GM23338 (cell line): ENCODE results near the gene NUP98. TPM values are rescaled to one million over a fixed set of nuclear protein-coding genes. Genes with fewer than 3 reads are reported as not detected.

Experiments
- ATAC-seq: fragments of 200-7000 bp; cut with Tn5 transposase; 3 replicates; pipeline ENCODE4 v1.9.1; 2020
- DNase-seq: peaks from one replicate; pipeline ENCODE4 v3.0.0-alpha.2; 2015; ENCODE audit warnings: low spot score
- H2AFZ ChIP-seq: fragments of 200-600 bp; sonication (generic); 2 replicates; pipeline ENCODE4 v1.8.0; 2016; ENCODE audit warnings: antibody characterized with exemption, mild to moderate bottlenecking, moderate library complexity
- H3F3A ChIP-seq: fragments of 200-600 bp; sonication (generic); replicated peaks from 2 replicates; pipeline ENCODE4 v1.8.0; 2017; ENCODE audit warnings: antibody characterized with exemption, mixed run types, low read depth
- H3K27ac ChIP-seq: fragments of 200-600 bp; sonication (generic); 2 replicates; pipeline ENCODE4 v1.6.1; 2016; ENCODE audit warnings: low read depth
- H3K27me3 ChIP-seq: fragments of 200-600 bp; sonication (generic); 2 replicates; pipeline ENCODE4 v1.8.0; 2016; ENCODE audit warnings: mild to moderate bottlenecking, mixed run types, moderate library complexity; ENCODE audit not compliant: insufficient read depth
- H3K36me3 ChIP-seq: fragments of 200-600 bp; sonication (generic); 2 replicates; pipeline ENCODE4 v1.8.0; 2016; ENCODE audit warnings: mild to moderate bottlenecking; ENCODE audit not compliant: insufficient read depth
- H3K4me1 ChIP-seq: fragments of 200-600 bp; sonication (generic); 2 replicates; pipeline ENCODE4 v1.8.0; 2016; ENCODE audit warnings: mild to moderate bottlenecking, moderate library complexity; ENCODE audit not compliant: insufficient read depth
- H3K4me2 ChIP-seq: fragments of 200-600 bp; sonication (generic); 2 replicates; pipeline ENCODE4 v1.7.1; 2017; ENCODE audit warnings: mixed run types
- H3K4me3 ChIP-seq: fragments of 200-600 bp; sonication (generic); 2 replicates; pipeline ENCODE4 v1.6.1; 2016; ENCODE audit warnings: mixed run types
- H3K79me2 ChIP-seq: fragments of 200-600 bp; sonication (generic); replicated peaks from 2 replicates; pipeline ENCODE4 v1.8.0; 2017; ENCODE audit warnings: mild to moderate bottlenecking; ENCODE audit not compliant: insufficient read depth
- H3K9me2 ChIP-seq: fragments of 200-600 bp; sonication (generic); 2 replicates; pipeline ENCODE4 v1.8.0; 2017; ENCODE audit not compliant: insufficient read depth
- H4K20me1 ChIP-seq: fragments of 200-600 bp; sonication (generic); replicated peaks from 2 replicates; pipeline ENCODE4 v1.8.0; 2017; ENCODE audit warnings: mild to moderate bottlenecking; ENCODE audit not compliant: insufficient read depth
- H3K27ac Mint-ChIP-seq: 2 replicates; pipeline ENCODE4 v1.8.0; 2020; ENCODE audit warnings: inconsistent platforms, mild to moderate bottlenecking, moderate library complexity, mixed read lengths
- H3K27me3 Mint-ChIP-seq: 3 replicates; pipeline ENCODE4 v1.8.0; 2022; ENCODE audit warnings: low read depth, mild to moderate bottlenecking, moderate library complexity, mixed read lengths, inconsistent platforms; ENCODE audit not compliant: insufficient read depth, poor library complexity
- H3K36me3 Mint-ChIP-seq: 3 replicates; pipeline ENCODE4 v1.8.0; 2021; ENCODE audit warnings: low read depth, mild to moderate bottlenecking, inconsistent platforms, moderate library complexity, mixed read lengths
- H3K4me1 Mint-ChIP-seq: 3 replicates; pipeline ENCODE4 v1.8.0; 2020; ENCODE audit warnings: mild to moderate bottlenecking, inconsistent platforms, mixed read lengths
- H3K4me3 Mint-ChIP-seq: 3 replicates; pipeline ENCODE4 v1.8.0; 2021; ENCODE audit warnings: moderate library complexity, mild to moderate bottlenecking, inconsistent platforms, mixed read lengths
- H3K9me3 Mint-ChIP-seq: 3 replicates; pipeline ENCODE4 v1.8.0; 2020; ENCODE audit warnings: moderate library complexity, mild to moderate bottlenecking, inconsistent platforms, mixed read lengths
- CREB1 ChIP-seq: fragments of 250-450 bp; sonication (Bioruptor Pico); IDR thresholded peaks from 2 replicates; pipeline ENCODE4 v1.5.0; 2020; ENCODE audit warnings: low read depth, mild to moderate bottlenecking, moderate library complexity
- CTCF ChIP-seq, 2 experiments: fragments of 200-600 bp in 1 of 2; sonication (generic) in 1 of 2; conservative IDR thresholded peaks; 2 replicates each; pipeline versions ENCODE4 v1.5.1 to v1.6.1; 2016 to 2017; ENCODE audit warnings: antibody characterized with exemption in 2 of 2, low read depth in 2 of 2, mild to moderate bottlenecking in 2 of 2, moderate library complexity in 1 of 2
- ETS1 ChIP-seq: IDR thresholded peaks from 2 replicates; pipeline ENCODE4 v1.6.1; 2016; ENCODE audit warnings: antibody characterized with exemption
- JUNB ChIP-seq: IDR thresholded peaks from one replicate; pipeline ENCODE4 v1.6.1; 2016; ENCODE audit warnings: antibody characterized with exemption; ENCODE audit not compliant: unreplicated experiment
- NANOG ChIP-seq: IDR thresholded peaks from 2 replicates; pipeline ENCODE4 v1.6.1; 2016; ENCODE audit warnings: antibody characterized with exemption, borderline replicate concordance
- POLR2AphosphoS5 ChIP-seq: IDR thresholded peaks from 2 replicates; pipeline ENCODE4 v1.6.1; 2016; ENCODE audit warnings: antibody characterized with exemption, low read depth
- STAT1 ChIP-seq: IDR thresholded peaks from one replicate; pipeline ENCODE4 v1.6.1; 2016; ENCODE audit warnings: antibody characterized with exemption; ENCODE audit not compliant: unreplicated experiment
- ZNF331 ChIP-seq: fragments of 250-450 bp; sonication (Bioruptor Pico); IDR thresholded peaks from 2 replicates; pipeline ENCODE4 v1.5.0; 2020; ENCODE audit warnings: low read depth, mild to moderate bottlenecking, moderate library complexity
- ZNF462 ChIP-seq: fragments of 250-450 bp; sonication (Bioruptor Pico); IDR thresholded peaks from 2 replicates; pipeline ENCODE4 v1.5.0; 2020; ENCODE audit warnings: mild to moderate bottlenecking, moderate library complexity
- polyA plus RNA-seq: library from polyadenylated mRNA; unstranded; fragments of >200 nt; fragmentation: Nextera tagmentation; extraction: Ambion mirVana; gene quantifications from 2 replicates; pipeline ENCODE4 v1.2.1, GENCODE V29; 2016
- total RNA-seq: library from RNA; depleted of rRNA; stranded (reverse); fragments of >200 nt; shearing (Covaris generic); gene quantifications from 2 replicates; pipeline ENCODE4 v1.2.3, GENCODE V29; 2014
- TF ChIP-seq, protein P1 (sequence below): IDR thresholded peaks from one replicate; pipeline ENCODE4 v1.6.1; 2018; ENCODE audit warnings: antibody characterized with exemption; ENCODE audit not compliant: unreplicated experiment

Gene NUP98
- total and polyA plus RNA-seq, 2 experiments from 2014 or later, result 23.9 to 174 TPM

- Histone ChIP-seq H3K27ac (no peak overlapping the region), H3K79me2 (peaks cover 38% of the 10 kb centered on the region), H3F3A (0 out of 2 replicates have a peak, but pooled peaks cover 3% of the 10 kb centered on the region), H3K4me1 (peaks cover 38% of the 10 kb centered on the region), H3K4me2 (no peak overlapping the region), H3K4me3 (no peak overlapping the region), H4K20me1 (peaks cover 35% of the 10 kb centered on the region), H3K36me3 (no peaks in the 10 kb centered on the region; the same call in 1 of the 2 replicates), H3K27me3 (no peaks in the 10 kb centered on the region), H2AFZ (no peak overlapping the region), H3K9me2 (no peaks in the 10 kb centered on the region)
- TF ChIP-seq NANOG (no peak), JUNB (no peak), ZNF462 (no peak), ZNF331 (CRISPR knock-in tag) (no peak), POLR2AphosphoS5 (no peak), STAT1 (no peak), CREB1 (no peak), ETS1 (no peak), CTCF (conservative IDR thresholded peaks at IDR 0.05; ENCODE audit: low read depth in 2 of 2) (no peak)
- TF ChIP-seq, protein P1, sequence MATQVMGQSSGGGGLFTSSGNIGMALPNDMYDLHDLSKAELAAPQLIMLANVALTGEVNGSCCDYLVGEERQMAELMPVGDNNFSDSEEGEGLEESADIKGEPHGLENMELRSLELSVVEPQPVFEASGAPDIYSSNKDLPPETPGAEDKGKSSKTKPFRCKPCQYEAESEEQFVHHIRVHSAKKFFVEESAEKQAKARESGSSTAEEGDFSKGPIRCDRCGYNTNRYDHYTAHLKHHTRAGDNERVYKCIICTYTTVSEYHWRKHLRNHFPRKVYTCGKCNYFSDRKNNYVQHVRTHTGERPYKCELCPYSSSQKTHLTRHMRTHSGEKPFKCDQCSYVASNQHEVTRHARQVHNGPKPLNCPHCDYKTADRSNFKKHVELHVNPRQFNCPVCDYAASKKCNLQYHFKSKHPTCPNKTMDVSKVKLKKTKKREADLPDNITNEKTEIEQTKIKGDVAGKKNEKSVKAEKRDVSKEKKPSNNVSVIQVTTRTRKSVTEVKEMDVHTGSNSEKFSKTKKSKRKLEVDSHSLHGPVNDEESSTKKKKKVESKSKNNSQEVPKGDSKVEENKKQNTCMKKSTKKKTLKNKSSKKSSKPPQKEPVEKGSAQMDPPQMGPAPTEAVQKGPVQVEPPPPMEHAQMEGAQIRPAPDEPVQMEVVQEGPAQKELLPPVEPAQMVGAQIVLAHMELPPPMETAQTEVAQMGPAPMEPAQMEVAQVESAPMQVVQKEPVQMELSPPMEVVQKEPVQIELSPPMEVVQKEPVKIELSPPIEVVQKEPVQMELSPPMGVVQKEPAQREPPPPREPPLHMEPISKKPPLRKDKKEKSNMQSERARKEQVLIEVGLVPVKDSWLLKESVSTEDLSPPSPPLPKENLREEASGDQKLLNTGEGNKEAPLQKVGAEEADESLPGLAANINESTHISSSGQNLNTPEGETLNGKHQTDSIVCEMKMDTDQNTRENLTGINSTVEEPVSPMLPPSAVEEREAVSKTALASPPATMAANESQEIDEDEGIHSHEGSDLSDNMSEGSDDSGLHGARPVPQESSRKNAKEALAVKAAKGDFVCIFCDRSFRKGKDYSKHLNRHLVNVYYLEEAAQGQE, result no peak
- Mint-ChIP-seq H3K27ac (no peak overlapping the region), H3K36me3 (peaks cover 53% of the 10 kb centered on the region), H3K4me3 (no peak overlapping the region), H3K4me1 (peaks cover 47% of the 10 kb centered on the region), H3K9me3 (no peaks in the 10 kb centered on the region), H3K27me3 (peaks cover 16% of the 10 kb centered on the region)
- DNase-seq (no peak), ATAC-seq (no peak)
These were observed 33.4 kb upstream of the NUP98 start for GRCh38 chr11:3830730-3831129.
